ENCODE measurements around the gene KPRP. TPM values are rescaled to one million over a fixed set of nuclear protein-coding genes. Genes with fewer than 3 reads are reported as not detected.
A peak's percentile ranks its signal among the peaks of the same experiment; 100 is the strongest.

The KPRP gene, protein sequence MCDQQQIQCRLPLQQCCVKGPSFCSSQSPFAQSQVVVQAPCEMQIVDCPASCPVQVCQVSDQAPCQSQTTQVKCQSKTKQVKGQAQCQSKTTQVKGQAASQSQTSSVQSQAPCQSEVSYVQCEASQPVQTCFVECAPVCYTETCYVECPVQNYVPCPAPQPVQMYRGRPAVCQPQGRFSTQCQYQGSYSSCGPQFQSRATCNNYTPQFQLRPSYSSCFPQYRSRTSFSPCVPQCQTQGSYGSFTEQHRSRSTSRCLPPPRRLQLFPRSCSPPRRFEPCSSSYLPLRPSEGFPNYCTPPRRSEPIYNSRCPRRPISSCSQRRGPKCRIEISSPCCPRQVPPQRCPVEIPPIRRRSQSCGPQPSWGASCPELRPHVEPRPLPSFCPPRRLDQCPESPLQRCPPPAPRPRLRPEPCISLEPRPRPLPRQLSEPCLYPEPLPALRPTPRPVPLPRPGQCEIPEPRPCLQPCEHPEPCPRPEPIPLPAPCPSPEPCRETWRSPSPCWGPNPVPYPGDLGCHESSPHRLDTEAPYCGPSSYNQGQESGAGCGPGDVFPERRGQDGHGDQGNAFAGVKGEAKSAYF
- total RNA-seq: not detected

DNA sequence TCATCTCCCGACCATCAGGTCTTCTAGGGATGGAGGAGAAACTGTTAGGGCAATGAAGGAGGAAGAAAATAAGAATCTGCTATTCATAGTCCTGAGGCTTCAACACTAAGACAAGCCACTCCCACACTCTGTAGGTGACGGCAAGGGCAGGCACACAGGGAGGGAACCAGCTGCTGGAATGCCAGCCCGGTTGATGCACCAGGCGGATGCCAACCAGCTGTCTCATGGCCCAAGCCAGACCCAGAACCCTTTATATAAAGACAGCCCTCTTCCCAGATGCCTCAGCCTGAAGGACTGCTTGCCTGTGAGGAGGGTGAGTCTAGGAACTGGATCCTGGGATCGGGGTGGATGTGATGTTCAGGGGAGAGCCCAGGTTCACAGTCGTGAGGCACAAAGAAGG, at the start of gene KPRP:
TSS of gene KPRP (plus strand) at position 279 of the 400 bp plus-strand sequence. CDS start 1,564 bp downstream, outside the sequence.
- H3K9me3 Mint-ChIP-seq: no peaks in the 10 kb centered on the region
- no peak within 1 kb of the TSS for H3K4me3 Mint-ChIP-seq
- no peak for ATAC-seq
- H3K36me3 Mint-ChIP-seq (ENCODE audit: insufficient read depth): no peaks in the 10 kb centered on the region
- DNase-seq: no peak
- no peaks in the 10 kb centered on the region for H3K4me1 Mint-ChIP-seq (ENCODE audit: low read depth)
- H3K27me3 Mint-ChIP-seq (ENCODE audit: low read depth): peaks cover 22% of the 10 kb centered on the region

DNA sequence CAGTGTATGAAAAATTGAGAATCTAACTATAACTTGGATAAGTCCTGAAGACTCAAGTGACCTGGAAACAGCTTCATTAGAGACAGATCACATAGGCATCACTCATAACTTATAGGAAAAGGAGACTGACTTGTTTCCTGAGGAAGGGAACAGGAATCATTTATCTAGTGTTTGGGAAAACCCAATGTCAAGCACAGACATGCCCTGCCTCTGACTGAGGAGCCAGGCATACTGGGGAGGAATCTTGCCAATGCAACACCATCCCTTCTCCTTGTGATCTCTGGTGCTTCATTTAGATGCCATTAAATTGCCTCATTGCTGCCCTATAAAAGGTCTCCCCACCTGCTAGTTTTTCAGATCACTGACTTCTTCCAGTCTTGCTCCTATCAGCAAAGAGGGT, 39.6 kb upstream of the KPRP start:
- Mint-ChIP-seq H3K4me1 (ENCODE audit: low read depth) (no peaks in the 10 kb centered on the region), H3K9me3 (no peaks in the 10 kb centered on the region), H3K4me3 (no peak overlapping the region), H3K36me3 (ENCODE audit: insufficient read depth) (no peaks in the 10 kb centered on the region), H3K27me3 (ENCODE audit: low read depth) (peaks cover 8% of the 10 kb centered on the region)
- ATAC-seq (no peak), DNase-seq (no peak)

DNA sequence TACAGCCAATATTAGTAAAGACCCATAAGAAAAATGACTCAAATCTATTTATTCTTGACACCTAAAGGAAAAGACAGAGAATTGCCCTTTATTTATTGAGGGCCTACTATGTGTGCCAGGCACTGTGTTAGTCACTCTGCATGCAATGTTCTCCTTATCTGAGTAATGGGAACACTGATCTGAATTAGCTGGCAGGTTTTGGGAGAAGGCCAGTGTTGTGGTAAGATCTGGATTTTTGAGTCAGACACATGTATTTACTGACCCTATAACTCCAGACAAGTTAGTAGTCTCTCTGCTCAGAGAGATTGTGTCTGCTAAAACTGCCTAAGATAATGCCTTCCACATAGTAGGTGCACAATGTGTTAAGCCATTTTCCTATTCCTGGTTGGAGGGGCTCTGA, 32.6 kb upstream of the KPRP start:
- Mint-ChIP-seq H3K36me3 (ENCODE audit: insufficient read depth) (no peaks in the 10 kb centered on the region), H3K4me3 (no peak overlapping the region), H3K9me3 (no peaks in the 10 kb centered on the region), H3K4me1 (ENCODE audit: low read depth) (no peaks in the 10 kb centered on the region), H3K27me3 (ENCODE audit: low read depth) (peaks cover 11% of the 10 kb centered on the region)
- ATAC-seq: no peak
- no peak for DNase-seq

DNA sequence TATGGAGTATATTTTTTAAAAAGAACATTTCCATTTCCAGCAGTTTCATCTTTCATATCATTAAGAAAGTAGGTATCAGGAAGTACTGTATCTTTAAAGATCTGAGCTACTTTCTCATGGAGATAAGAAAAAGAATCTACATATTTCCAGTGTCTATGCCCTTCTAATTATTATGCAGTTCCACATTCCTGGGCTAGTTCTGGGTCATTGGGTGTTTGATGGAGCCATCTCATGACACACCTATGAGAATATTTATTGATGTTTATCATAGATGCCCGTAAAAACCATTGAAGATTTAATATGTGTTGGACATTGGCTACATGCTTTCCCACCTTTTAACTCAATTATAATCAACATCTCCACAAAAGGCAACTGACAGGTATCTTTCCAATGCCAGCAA, 28.8 kb upstream of the KPRP start:
- ATAC-seq (no peak), DNase-seq (no peak)
- Mint-ChIP-seq H3K27me3 (ENCODE audit: low read depth) (peaks cover 16% of the 10 kb centered on the region), H3K4me1 (ENCODE audit: low read depth) (no peaks in the 10 kb centered on the region), H3K9me3 (no peaks in the 10 kb centered on the region), H3K4me3 (no peak overlapping the region), H3K36me3 (ENCODE audit: insufficient read depth) (no peaks in the 10 kb centered on the region)

DNA sequence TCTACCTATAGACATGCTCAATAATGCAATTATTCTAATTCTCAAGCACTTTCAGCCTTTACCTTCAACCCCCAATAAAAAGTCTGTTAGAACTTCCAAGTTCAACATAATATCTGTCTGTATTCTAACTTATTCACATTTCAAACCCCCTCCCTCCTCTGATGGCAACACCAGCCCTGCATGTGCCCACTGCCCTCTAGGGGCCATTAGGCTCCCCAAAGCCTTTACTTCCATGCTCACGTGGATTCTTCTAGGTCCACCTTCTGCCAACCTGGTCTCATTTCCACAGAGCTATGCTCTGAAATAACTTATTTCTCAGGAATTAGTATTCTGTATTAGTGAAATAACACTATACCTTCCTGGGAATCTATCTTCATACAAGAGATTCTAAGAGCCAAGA, 22.2 kb upstream of the KPRP start:
- H3K27me3 Mint-ChIP-seq (ENCODE audit: low read depth): peaks cover 24% of the 10 kb centered on the region
- DNase-seq (no peak), ATAC-seq (no peak)
- no peak overlapping the region for H3K4me3 Mint-ChIP-seq
- H3K4me1 Mint-ChIP-seq (ENCODE audit: low read depth): no peaks in the 10 kb centered on the region
- no peaks in the 10 kb centered on the region for H3K36me3 Mint-ChIP-seq (ENCODE audit: insufficient read depth)
- H3K9me3 Mint-ChIP-seq: no peaks in the 10 kb centered on the region

DNA sequence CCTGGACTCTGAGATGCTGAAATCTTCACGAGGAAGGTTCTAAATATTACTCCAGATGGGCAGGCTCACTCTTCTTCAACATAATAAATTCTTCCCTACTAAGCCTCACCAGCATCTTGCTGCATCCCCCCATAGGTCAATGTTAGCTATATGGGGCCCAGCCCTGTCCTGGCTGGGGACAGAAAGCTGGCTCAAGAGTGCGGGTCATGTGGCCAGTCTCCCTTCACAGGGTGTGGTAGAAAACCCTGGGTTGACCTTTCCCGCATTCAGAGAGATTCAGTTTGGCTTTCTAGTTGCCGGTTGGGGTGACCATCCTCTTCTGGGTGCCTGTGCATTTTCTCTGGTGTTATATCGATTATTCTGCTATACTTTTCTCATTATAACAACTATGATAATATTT, 19.8 kb upstream of the KPRP start:
- Mint-ChIP-seq H3K9me3 (no peaks in the 10 kb centered on the region), H3K27me3 (ENCODE audit: low read depth) (peaks cover 20% of the 10 kb centered on the region), H3K4me3 (no peak overlapping the region), H3K36me3 (ENCODE audit: insufficient read depth) (no peaks in the 10 kb centered on the region), H3K4me1 (ENCODE audit: low read depth) (no peaks in the 10 kb centered on the region)
- DNase-seq (no peak), ATAC-seq (no peak)

DNA sequence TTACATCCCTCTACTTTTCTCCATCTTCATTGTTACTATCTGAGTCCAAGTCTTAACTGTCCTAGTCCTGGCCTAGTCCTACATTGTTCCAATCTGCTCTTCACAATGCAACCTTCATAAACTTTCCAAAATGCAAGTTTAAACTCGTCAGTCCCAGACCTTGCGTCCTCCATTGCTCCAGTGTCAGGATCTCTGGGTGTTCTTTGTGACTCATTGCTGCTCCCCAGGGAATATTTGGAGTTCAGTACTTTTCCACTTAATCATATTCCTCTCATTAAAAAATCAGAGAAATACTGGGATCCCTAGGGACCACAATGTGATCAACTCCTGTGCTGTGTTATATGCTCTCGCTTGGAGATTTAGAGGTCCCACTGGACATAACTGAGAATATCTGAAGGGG, 18.0 kb upstream of the KPRP start:
- H3K4me3 Mint-ChIP-seq: no peak overlapping the region
- no peaks in the 10 kb centered on the region for H3K4me1 Mint-ChIP-seq (ENCODE audit: low read depth)
- H3K27me3 Mint-ChIP-seq (ENCODE audit: low read depth): peaks cover 27% of the 10 kb centered on the region
- DNase-seq (no peak), ATAC-seq (no peak)
- H3K36me3 Mint-ChIP-seq (ENCODE audit: insufficient read depth): no peaks in the 10 kb centered on the region
- no peaks in the 10 kb centered on the region for H3K9me3 Mint-ChIP-seq

DNA sequence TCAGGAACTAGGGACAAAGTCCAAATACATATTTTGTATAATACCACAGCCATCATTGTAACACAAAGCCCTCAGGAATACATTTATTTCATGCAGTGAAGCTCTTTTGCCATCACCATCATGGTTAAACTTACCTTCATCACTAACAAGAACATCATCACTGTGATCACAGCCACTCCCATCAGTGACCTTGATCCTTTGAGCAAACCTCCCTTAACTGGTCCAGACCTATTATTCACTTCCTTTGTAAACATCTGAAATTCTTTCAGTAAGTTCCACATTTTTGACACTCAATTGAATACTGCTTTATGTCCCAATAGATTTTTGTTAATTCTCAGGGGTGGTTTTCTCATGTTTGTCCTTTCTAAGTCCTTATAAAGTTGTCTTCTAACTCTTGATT, 16.2 kb upstream of the KPRP start:
- Mint-ChIP-seq H3K36me3 (ENCODE audit: insufficient read depth) (no peaks in the 10 kb centered on the region), H3K9me3 (no peaks in the 10 kb centered on the region), H3K4me1 (ENCODE audit: low read depth) (no peaks in the 10 kb centered on the region), H3K4me3 (no peak overlapping the region), H3K27me3 (ENCODE audit: low read depth) (peaks cover 22% of the 10 kb centered on the region)
- ATAC-seq: no peak
- no peak for DNase-seq

DNA sequence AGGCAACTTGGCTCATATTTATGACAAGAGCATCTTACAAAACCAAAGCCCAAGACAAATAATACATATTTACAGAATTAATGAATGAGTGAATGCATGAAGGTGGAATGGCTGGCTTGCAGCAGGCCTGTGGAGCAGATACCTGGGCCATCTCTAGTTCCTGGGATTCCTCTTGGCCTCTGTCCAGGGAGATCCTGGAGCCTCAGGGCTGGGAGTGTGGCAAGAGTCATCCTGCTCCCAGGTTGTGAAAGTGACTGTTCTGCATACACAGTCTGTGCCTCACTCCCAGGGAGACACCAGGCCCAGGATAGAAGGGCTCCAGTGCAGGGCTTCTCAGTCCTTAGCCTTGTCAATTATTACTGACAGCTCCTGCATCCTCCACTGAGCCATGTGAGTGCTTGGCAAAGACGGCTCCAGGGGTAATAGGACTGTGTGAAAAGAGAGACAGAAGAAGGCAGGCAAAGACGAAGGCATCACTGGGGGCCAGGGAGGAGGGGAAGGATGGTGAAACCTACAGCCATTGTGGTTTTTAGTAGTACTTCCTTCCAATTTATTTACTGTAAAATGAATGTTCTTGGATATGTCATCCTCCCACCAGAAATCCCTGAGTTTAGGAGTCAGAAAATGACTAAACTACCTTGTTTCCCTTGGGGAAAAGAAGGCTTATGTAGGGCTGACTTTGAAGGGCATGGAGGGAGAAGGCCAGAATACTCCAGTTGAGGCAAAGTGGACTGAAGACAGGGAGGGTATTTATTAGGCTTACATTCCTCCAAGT, 14.3 kb upstream of the KPRP start:
- no peak overlapping the region for H3K4me3 Mint-ChIP-seq
- ATAC-seq: no peak
- DNase-seq: no peak
- H3K27me3 Mint-ChIP-seq (ENCODE audit: low read depth): peaks cover 20% of the 10 kb centered on the region
- H3K36me3 Mint-ChIP-seq (ENCODE audit: insufficient read depth): no peaks in the 10 kb centered on the region
- no peaks in the 10 kb centered on the region for H3K9me3 Mint-ChIP-seq
- no peaks in the 10 kb centered on the region for H3K4me1 Mint-ChIP-seq (ENCODE audit: low read depth)

DNA sequence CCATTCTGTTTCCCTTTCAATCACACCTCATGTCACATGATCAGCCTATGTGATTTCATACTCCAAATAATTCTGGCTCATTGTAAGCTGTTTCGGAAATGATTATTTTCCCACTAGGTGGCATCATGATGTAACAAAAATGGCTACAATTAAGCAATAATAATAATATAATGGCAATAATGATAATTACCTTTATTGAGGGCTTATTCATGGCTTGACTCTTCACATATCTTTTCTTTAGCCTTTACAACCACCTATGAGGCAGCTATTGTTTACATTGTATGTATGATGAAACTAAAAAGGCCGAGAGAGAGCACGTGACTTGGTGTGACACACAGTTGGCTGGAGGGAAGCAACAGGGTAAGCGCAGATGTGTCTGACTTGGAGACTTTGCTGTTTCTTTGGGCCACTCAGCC, 12.5 kb upstream of the KPRP start:
- Mint-ChIP-seq H3K4me1 (ENCODE audit: low read depth) (no peaks in the 10 kb centered on the region), H3K4me3 (no peak overlapping the region), H3K27me3 (ENCODE audit: low read depth) (peaks cover 24% of the 10 kb centered on the region), H3K9me3 (no peaks in the 10 kb centered on the region), H3K36me3 (ENCODE audit: insufficient read depth) (no peaks in the 10 kb centered on the region)
- ATAC-seq: no peak
- no peak for DNase-seq

DNA sequence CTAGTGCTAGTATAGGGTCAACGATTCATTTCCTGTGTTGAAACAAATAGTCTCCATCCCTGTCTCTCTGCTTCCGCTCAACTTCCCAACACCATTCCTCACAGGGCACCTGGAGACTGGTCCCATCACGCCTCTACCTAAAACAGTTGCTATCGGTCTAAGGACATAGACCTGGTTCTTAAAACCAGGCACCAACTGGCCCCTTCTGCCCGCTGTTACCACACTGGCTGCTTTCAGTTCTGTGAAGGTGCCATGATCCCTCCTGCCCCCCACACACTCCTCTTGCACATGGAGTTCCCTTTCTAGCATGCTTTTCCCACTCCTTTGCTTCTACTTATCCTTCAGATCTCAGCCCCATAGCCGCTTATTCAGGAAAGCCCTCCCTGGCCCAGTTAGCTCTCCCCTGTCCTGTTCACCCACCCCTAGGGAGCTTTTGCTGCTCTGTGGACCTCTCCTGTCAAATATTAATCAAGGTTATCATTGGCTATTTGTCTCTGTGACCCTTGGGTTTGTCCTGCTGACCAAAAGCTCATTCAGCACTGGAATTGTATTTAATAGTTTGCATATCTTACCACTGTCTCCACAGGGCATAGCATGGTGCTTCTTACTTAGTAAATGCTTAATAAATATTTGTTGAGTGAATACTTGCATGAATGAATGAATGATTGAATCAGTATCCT, 11.9 kb upstream of the KPRP start:
- Mint-ChIP-seq H3K27me3 (ENCODE audit: low read depth) (peaks cover 29% of the 10 kb centered on the region), H3K9me3 (no peaks in the 10 kb centered on the region), H3K4me1 (ENCODE audit: low read depth) (no peaks in the 10 kb centered on the region), H3K36me3 (ENCODE audit: insufficient read depth) (no peaks in the 10 kb centered on the region), H3K4me3 (no peak overlapping the region)
- no peak for DNase-seq
- ATAC-seq: no peak

DNA sequence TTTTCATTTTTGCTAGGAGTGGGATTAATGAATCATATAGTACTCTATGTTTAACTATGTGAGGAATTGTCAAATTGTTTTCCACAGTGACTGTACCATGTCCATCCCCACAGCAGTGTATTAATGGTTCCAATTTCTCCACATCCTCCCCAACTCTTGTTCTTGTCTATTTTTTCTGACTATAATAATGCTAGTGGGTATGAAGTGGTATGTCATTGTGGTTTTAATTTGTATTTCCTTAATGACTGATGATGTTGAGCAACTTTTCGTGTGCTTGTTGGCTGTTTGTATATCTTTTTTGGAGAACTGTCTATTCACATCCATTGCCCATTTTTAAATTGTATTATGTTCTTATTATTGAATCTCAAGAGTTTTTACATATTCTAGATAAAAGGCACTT, 10.0 kb upstream of the KPRP start:
- peaks cover 36% of the 10 kb centered on the region for H3K27me3 Mint-ChIP-seq (ENCODE audit: low read depth)
- H3K36me3 Mint-ChIP-seq (ENCODE audit: insufficient read depth): no peaks in the 10 kb centered on the region
- H3K9me3 Mint-ChIP-seq: no peaks in the 10 kb centered on the region
- H3K4me3 Mint-ChIP-seq: no peak overlapping the region
- H3K4me1 Mint-ChIP-seq (ENCODE audit: low read depth): no peaks in the 10 kb centered on the region
- ATAC-seq (no peak), DNase-seq (no peak)

DNA sequence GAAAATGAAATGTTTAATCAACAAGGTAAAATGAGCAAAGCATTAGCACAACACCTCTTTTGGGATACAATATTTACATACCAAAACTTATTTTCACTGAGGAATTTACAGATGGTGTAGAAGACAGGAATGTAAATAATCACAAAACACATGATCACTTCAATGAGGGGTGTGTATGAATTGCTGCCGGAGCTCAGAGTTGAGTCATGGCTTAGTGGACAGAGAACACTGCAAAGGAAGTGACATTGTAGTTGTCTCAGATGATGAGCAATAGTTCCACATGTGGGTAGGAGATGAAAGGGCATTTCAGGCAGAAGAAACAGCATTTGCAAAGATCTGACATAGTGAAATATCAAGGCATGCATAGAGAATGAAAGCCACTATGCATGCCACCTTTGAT, 5.6 kb upstream of the KPRP start:
- peak; percentile 32 to 43 for ATAC-seq
- Mint-ChIP-seq H3K36me3 (ENCODE audit: insufficient read depth) (no peaks in the 10 kb centered on the region), H3K27me3 (ENCODE audit: low read depth) (peaks cover 24% of the 10 kb centered on the region), H3K9me3 (no peaks in the 10 kb centered on the region), H3K4me3 (no peak overlapping the region), H3K4me1 (ENCODE audit: low read depth) (no peaks in the 10 kb centered on the region)
- no peak for DNase-seq

DNA sequence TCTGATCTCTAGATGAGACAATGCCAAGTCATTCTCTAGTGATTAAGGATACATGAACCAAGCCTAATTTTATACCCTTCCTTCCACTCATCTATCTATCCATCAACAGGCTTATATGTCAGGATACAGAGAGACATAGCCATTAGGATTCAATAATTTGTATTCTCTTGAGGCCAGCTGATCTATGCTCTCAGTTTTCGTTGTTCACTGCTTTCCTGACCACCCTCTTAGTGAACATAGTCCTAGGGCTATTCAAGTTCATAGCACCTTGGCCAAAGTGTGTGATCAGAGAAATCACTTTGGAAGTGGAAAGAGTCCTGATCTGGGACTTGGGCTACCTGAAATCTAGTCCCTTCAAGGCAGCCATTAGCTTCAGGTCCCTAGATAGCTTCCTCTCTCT, 4.2 kb upstream of the KPRP start:
- DNase-seq (no peak), ATAC-seq (no peak)
- H3K9me3 Mint-ChIP-seq: no peaks in the 10 kb centered on the region
- peaks cover 22% of the 10 kb centered on the region for H3K27me3 Mint-ChIP-seq (ENCODE audit: low read depth)
- no peak overlapping the region for H3K4me3 Mint-ChIP-seq
- H3K4me1 Mint-ChIP-seq (ENCODE audit: low read depth): no peaks in the 10 kb centered on the region
- H3K36me3 Mint-ChIP-seq (ENCODE audit: insufficient read depth): no peaks in the 10 kb centered on the region
